ENCODE data around the gene PSMG4.

Gene PSMG4

DNA sequence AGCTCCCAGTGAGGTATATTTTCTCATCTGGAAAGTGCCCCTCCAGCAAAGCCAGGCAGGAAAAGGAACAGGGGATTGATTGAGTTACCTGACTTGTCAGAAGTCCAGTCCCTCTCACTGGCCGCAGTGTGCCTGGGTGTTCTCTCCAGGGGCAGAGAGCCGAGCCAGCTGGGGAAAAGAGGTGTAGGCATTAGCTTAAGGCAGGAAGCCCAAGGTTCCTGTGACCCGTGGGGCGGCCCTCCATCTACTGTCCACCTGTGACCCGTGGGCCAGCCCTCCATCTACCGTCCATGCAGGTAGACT lies 2.7 kb downstream of the PSMG4 start:
- H2AFZ ChIP-seq: no peak overlapping the region
- peaks cover 14% of the 10 kb centered on the region for H3K4me1 ChIP-seq
- H3K79me2 ChIP-seq: peaks cover 20% of the 10 kb centered on the region
- H3K9me3 ChIP-seq (ENCODE audit: control insufficient read depth, low read length): no peaks in the 10 kb centered on the region
- H3K9ac ChIP-seq: no peak overlapping the region
- no peak overlapping the region for H3K4me3 ChIP-seq (ENCODE audit: low read depth, low read length)
- no peaks in the 10 kb centered on the region for H3K27me3 ChIP-seq (ENCODE audit: control insufficient read depth, insufficient read depth, low read length)
- TF ChIP-seq, protein P1, sequence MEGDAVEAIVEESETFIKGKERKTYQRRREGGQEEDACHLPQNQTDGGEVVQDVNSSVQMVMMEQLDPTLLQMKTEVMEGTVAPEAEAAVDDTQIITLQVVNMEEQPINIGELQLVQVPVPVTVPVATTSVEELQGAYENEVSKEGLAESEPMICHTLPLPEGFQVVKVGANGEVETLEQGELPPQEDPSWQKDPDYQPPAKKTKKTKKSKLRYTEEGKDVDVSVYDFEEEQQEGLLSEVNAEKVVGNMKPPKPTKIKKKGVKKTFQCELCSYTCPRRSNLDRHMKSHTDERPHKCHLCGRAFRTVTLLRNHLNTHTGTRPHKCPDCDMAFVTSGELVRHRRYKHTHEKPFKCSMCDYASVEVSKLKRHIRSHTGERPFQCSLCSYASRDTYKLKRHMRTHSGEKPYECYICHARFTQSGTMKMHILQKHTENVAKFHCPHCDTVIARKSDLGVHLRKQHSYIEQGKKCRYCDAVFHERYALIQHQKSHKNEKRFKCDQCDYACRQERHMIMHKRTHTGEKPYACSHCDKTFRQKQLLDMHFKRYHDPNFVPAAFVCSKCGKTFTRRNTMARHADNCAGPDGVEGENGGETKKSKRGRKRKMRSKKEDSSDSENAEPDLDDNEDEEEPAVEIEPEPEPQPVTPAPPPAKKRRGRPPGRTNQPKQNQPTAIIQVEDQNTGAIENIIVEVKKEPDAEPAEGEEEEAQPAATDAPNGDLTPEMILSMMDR (IDR thresholded peaks at IDR 0.05): no peak
- no peak overlapping the region for H3K4me2 ChIP-seq (ENCODE audit: low read length)
- H3K36me3 ChIP-seq (ENCODE audit: control insufficient read depth, insufficient read depth, low read length): no peaks in the 10 kb centered on the region
- no peak overlapping the region for H3K27ac ChIP-seq

- no peaks in the 10 kb centered on the region for H3K27me3 ChIP-seq (ENCODE audit: control insufficient read depth, insufficient read depth, low read length)
- no peak overlapping the region for H3K4me2 ChIP-seq (ENCODE audit: low read length)
- H3K36me3 ChIP-seq (ENCODE audit: control insufficient read depth, insufficient read depth, low read length): no peaks in the 10 kb centered on the region
- TF ChIP-seq, protein P1 (IDR thresholded peaks at IDR 0.05): no peak
- peaks cover 20% of the 10 kb centered on the region for H3K79me2 ChIP-seq
- H3K4me3 ChIP-seq (ENCODE audit: low read depth, low read length): no peak overlapping the region
- H2AFZ ChIP-seq: no peak overlapping the region
- H3K9ac ChIP-seq: no peak overlapping the region
- H3K27ac ChIP-seq: no peak overlapping the region
- peaks cover 14% of the 10 kb centered on the region for H3K4me1 ChIP-seq
- no peaks in the 10 kb centered on the region for H3K9me3 ChIP-seq (ENCODE audit: control insufficient read depth, low read length)
Observed at GRCh38 chr6:3261921-3262320, 3.2 kb downstream of the PSMG4 start.

GRCh38 chr6:3263096-3263495 lies 4.3 kb downstream of the PSMG4 start:
- Histone ChIP-seq H3K4me2 (ENCODE audit: low read length) (no peak overlapping the region), H3K79me2 (peaks cover 20% of the 10 kb centered on the region), H2AFZ (no peak overlapping the region), H3K27me3 (ENCODE audit: control insufficient read depth, insufficient read depth, low read length) (no peaks in the 10 kb centered on the region), H3K36me3 (ENCODE audit: control insufficient read depth, insufficient read depth, low read length) (no peaks in the 10 kb centered on the region), H3K9ac (no peak overlapping the region), H3K9me3 (ENCODE audit: control insufficient read depth, low read length) (no peaks in the 10 kb centered on the region), H3K4me1 (peaks cover 14% of the 10 kb centered on the region), H3K27ac (no peak overlapping the region), H3K4me3 (ENCODE audit: low read depth, low read length) (no peak overlapping the region)
- TF ChIP-seq, protein P1 (IDR thresholded peaks at IDR 0.05): no peak

DNA sequence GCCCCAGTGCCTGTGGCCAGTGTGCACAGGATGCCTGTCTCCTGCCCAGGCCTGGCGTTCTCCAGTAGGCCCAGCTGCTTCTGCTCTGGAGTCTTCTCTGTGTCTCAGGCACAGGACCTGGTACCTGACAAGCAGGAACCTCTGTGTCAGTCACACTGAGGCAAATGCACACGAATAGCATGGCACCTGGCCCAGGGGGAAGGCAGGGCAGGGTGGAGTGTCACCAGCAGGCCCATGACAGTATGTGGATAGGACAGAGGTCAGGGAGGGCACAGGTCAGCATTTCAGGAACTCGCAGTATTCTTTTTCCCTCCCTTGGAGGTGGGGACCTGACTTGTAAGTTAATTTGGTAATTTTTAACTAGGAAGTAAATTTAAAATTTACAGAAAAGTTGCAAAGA lies 5.6 kb downstream of the PSMG4 start:
- H3K4me2 ChIP-seq (ENCODE audit: low read length): no peak overlapping the region
- H3K36me3 ChIP-seq (ENCODE audit: control insufficient read depth, insufficient read depth, low read length): no peaks in the 10 kb centered on the region
- no peak overlapping the region for H3K9ac ChIP-seq
- no peaks in the 10 kb centered on the region for H3K27me3 ChIP-seq (ENCODE audit: control insufficient read depth, insufficient read depth, low read length)
- TF ChIP-seq, protein P1 (IDR thresholded peaks at IDR 0.05): no peak
- peaks cover 14% of the 10 kb centered on the region for H3K4me1 ChIP-seq
- H2AFZ ChIP-seq: no peak overlapping the region
- no peak overlapping the region for H3K4me3 ChIP-seq (ENCODE audit: low read depth, low read length)
- H3K27ac ChIP-seq: no peak overlapping the region
- no peaks in the 10 kb centered on the region for H3K9me3 ChIP-seq (ENCODE audit: control insufficient read depth, low read length)
- peaks cover 21% of the 10 kb centered on the region for H3K79me2 ChIP-seq

DNA sequence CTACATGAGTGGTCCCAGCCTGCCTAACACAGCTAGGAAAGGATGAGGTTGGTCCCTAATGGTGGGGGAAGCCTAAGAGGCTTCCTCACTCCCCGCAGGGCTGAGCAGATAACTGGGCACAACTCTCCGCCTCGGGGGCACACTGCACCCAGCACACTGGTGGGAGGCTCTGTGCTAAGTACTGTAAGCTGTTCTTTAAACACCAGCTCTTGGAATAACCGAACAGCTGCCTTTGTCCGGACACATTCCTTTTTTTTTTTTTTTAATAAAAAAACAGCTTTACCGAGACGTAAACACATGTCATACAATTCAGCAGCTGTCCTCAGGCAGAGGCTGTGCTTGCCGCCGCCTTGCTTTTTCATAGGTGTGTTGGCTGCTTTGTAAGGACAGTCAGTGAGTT lies 6.9 kb downstream of the PSMG4 start:
- Histone ChIP-seq H3K36me3 (ENCODE audit: control insufficient read depth, insufficient read depth, low read length) (no peaks in the 10 kb centered on the region), H3K79me2 (peaks cover 15% of the 10 kb centered on the region), H3K9me3 (ENCODE audit: control insufficient read depth, low read length) (no peaks in the 10 kb centered on the region), H3K27me3 (ENCODE audit: control insufficient read depth, insufficient read depth, low read length) (no peaks in the 10 kb centered on the region), H3K4me2 (ENCODE audit: low read length) (no peak overlapping the region), H3K4me1 (peaks cover 8% of the 10 kb centered on the region), H3K27ac (no peak overlapping the region), H2AFZ (no peak overlapping the region), H3K9ac (no peak overlapping the region), H3K4me3 (ENCODE audit: low read depth, low read length) (no peak overlapping the region)
- TF ChIP-seq, protein P1 (IDR thresholded peaks at IDR 0.05): no peak

Measured in parathyroid adenoma (tissue), 2 donors.